Left cardiac atrium (tissue), 4 donors: ENCODE data around the gene SEC14L2. TPM values are rescaled to one million over a fixed set of nuclear protein-coding genes. Genes with fewer than 3 reads are reported as not detected.

Experiments used
- ATAC-seq, 2 donors: fragments of 200-7000 bp; cut with Tn5 transposase; one replicate each; pipeline ENCODE4 v1.9.1; 2020; ENCODE audit warnings: mild to moderate bottlenecking in 2 of 2, moderate library complexity in 2 of 2
- DNase-seq: peaks from one replicate; pipeline ENCODE4 v3.0.0-alpha.2; 2020
- intact Hi-C, 2 donors: fragments of 100-400 bp; cut with DNase I; formaldehyde crosslinking; loops; one replicate each; pipeline versions ENCODE4 v1.14.1 to v1.15.1; 2022 to 2023
- total RNA-seq, 2 donors: library from RNA; stranded (reverse); fragmentation: NEBNext Ultra II Directional; extraction: Animal tissue kit (Norgen Biotek cat#: 25700); gene quantifications; one replicate each; pipeline ENCODE4 v1.2.1, GENCODE V29; 2021
- donor health status: DM: no; HTN: yes; CAD: no.
- donor health status: DM: no; HTN: yes; CAD: no; lungs with severe emphysema.
- donor health status: DM: yes; HTN: yes; CAD: no.
- donor health status: Dilated cardiomyopathy.

The SEC14L2 gene
- total RNA-seq, 2 donors from 2014 or later: 2.1 to 5.7 TPM

GRCh38 chr22:30472994-30473720, 76.3 kb downstream of the SEC14L2 start:
- DNase-seq: no peak
- intact Hi-C loops: no loop called here

GRCh38 chr22:30474121-30474520, 77.3 kb downstream of the SEC14L2 start:
- intact Hi-C loops: no loop called here
- DNase-seq (no peak), ATAC-seq (no peak)

More at GRCh38 chr22:30472994-30473720, 76.3 kb downstream of the SEC14L2 start:
- ATAC-seq: no peak

Other genes with a start within 250 kb of the SEC14L2 start
- gene LIF, start 150.3 kb upstream of the SEC14L2 start, total RNA-seq: 1 to 10 TPM in 1 of 2 donors, under 1 TPM in 1; 0.94 to 7.0 TPM
- 1 to 10 TPM in 1 of 2 donors, under 1 TPM in 1; 0.56 to 1.4 TPM for gene OSM, start 130.2 kb upstream of the SEC14L2 start, total RNA-seq
- gene CASTOR1, start 107.5 kb upstream of the SEC14L2 start, total RNA-seq: 1 to 10 TPM; 7.4 to 9.4 TPM
- 10 to 100 TPM; 11.9 to 12.3 TPM for gene TBC1D10A, start 70.1 kb upstream of the SEC14L2 start, total RNA-seq
- gene SF3A1, start 40.1 kb upstream of the SEC14L2 start, total RNA-seq: 100 to 1,000 TPM in 1 of 2 donors, 10 to 100 TPM in 1; 94.3 to 105 TPM
- gene CCDC157, start 40.0 kb upstream of the SEC14L2 start, total RNA-seq: under 1 TPM; 0.65 to 0.84 TPM
- 10 to 100 TPM in 1 of 2 donors, 1 to 10 TPM in 1; 7.5 to 12.9 TPM for gene RNF215, start 9.6 kb upstream of the SEC14L2 start, total RNA-seq
- gene MTFP1, start 28.8 kb downstream of the SEC14L2 start, total RNA-seq: 10 to 100 TPM; 21.4 to 33.8 TPM
- gene SEC14L3, start 75.0 kb downstream of the SEC14L2 start, total RNA-seq: not detected
- gene SEC14L4, start 108.7 kb downstream of the SEC14L2 start, total RNA-seq: not detected
- under 1 TPM; 0.08 to 0.56 TPM for gene SEC14L6, start 149.7 kb downstream of the SEC14L2 start, total RNA-seq
- gene GAL3ST1, start 177.6 kb downstream of the SEC14L2 start, total RNA-seq: under 1 TPM; 0.29 to 0.39 TPM
- 10 to 100 TPM; 23.0 to 38.9 TPM for gene PES1, start 194.9 kb downstream of the SEC14L2 start, total RNA-seq
- 10 to 100 TPM; 20.9 to 21.3 TPM for gene TCN2, start 210.2 kb downstream of the SEC14L2 start, total RNA-seq
- gene SLC35E4, start 238.8 kb downstream of the SEC14L2 start, total RNA-seq: 1 to 10 TPM; 2.3 to 5.3 TPM